Mucosa of descending colon (tissue), 3 donors: ENCODE measurements around the gene NLRP14. TPM values are rescaled to one million over a fixed set of nuclear protein-coding genes. Genes with fewer than 3 reads are reported as not detected.
A peak's percentile ranks its signal among the peaks of the same experiment; 100 is the strongest.

Experiments used
- ATAC-seq: fragments of 200-7000 bp; cut with Tn5 transposase; one replicate; pipeline ENCODE4 v1.9.1; 2020; ENCODE audit warnings: mild to moderate bottlenecking, moderate library complexity
- DNase-seq, 3 donors: peaks; one replicate each; pipeline ENCODE4 v3.0.0-alpha.2; 2020
- H3K36me3 ChIP-seq: fragments of 200-600 bp; one replicate; pipeline ENCODE4 v1.8.0; 2021; ENCODE audit warnings: low read depth, mild to moderate bottlenecking
- H3K4me1 ChIP-seq: fragments of 200-600 bp; one replicate; pipeline ENCODE4 v1.8.0; 2021; ENCODE audit warnings: low read depth, mild to moderate bottlenecking
- H3K4me3 ChIP-seq: fragments of 200-600 bp; one replicate; pipeline ENCODE4 v1.8.0; 2021; ENCODE audit warnings: mild to moderate bottlenecking
- H3K9me3 ChIP-seq: fragments of 200-600 bp; one replicate; pipeline ENCODE4 v1.8.0; 2021; ENCODE audit warnings: mild to moderate bottlenecking
- intact Hi-C, 2 donors: fragments of 100-400 bp; cut with DNase I in 1 of 2; cut with micrococcal nuclease in 1 of 2; formaldehyde crosslinking; loops; one replicate each; pipeline versions ENCODE4 v1.11.0 to v1.11.1; 2022; cut with DNase I, micrococcal nuclease
- long read RNA-seq, 2 donors: library from polyadenylated mRNA; unstranded; transcript quantifications; one replicate each; pipeline ENCODE4 v2.0.0, GENCODE V29; 2019 to 2021
- total RNA-seq, 3 donors: library from RNA; stranded (reverse); fragmentation: NEBNext Ultra II Directional in 2 of 3; extraction: Animal tissue kit (Norgen Biotek cat#: 25700) in 2 of 3; gene quantifications; one replicate each; pipeline versions ENCODE4 v1.2.1 to v1.2.4, GENCODE V29; 2021 to 2023
- TF ChIP-seq, protein P1 (sequence below): fragments of 200-600 bp; IDR thresholded peaks from one replicate; pipeline ENCODE4 v1.8.0; 2022; ENCODE audit warnings: antibody characterized with exemption, mild to moderate bottlenecking
- donor health status: DM: no; HTN: no; CAD: no; lungs with moderate emphysema.
- donor health status: DM: no; HTN: no; CAD: no.
- donor health status: DM: no; HTN: yes; CAD: no.

Gene NLRP14, protein sequence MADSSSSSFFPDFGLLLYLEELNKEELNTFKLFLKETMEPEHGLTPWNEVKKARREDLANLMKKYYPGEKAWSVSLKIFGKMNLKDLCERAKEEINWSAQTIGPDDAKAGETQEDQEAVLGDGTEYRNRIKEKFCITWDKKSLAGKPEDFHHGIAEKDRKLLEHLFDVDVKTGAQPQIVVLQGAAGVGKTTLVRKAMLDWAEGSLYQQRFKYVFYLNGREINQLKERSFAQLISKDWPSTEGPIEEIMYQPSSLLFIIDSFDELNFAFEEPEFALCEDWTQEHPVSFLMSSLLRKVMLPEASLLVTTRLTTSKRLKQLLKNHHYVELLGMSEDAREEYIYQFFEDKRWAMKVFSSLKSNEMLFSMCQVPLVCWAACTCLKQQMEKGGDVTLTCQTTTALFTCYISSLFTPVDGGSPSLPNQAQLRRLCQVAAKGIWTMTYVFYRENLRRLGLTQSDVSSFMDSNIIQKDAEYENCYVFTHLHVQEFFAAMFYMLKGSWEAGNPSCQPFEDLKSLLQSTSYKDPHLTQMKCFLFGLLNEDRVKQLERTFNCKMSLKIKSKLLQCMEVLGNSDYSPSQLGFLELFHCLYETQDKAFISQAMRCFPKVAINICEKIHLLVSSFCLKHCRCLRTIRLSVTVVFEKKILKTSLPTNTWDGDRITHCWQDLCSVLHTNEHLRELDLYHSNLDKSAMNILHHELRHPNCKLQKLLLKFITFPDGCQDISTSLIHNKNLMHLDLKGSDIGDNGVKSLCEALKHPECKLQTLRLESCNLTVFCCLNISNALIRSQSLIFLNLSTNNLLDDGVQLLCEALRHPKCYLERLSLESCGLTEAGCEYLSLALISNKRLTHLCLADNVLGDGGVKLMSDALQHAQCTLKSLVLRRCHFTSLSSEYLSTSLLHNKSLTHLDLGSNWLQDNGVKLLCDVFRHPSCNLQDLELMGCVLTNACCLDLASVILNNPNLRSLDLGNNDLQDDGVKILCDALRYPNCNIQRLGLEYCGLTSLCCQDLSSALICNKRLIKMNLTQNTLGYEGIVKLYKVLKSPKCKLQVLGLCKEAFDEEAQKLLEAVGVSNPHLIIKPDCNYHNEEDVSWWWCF
- under 1 TPM; 0.17 to 0.25 (median 0.24) TPM for total RNA-seq
- long read RNA-seq, donor 1, partial matches to known transcripts: 1 of 1 reads
- long read RNA-seq, donor 1, other reads (novel, unspliced or antisense): 0 of 1 reads
- long read RNA-seq, donor 2: 0 reads

DNA sequence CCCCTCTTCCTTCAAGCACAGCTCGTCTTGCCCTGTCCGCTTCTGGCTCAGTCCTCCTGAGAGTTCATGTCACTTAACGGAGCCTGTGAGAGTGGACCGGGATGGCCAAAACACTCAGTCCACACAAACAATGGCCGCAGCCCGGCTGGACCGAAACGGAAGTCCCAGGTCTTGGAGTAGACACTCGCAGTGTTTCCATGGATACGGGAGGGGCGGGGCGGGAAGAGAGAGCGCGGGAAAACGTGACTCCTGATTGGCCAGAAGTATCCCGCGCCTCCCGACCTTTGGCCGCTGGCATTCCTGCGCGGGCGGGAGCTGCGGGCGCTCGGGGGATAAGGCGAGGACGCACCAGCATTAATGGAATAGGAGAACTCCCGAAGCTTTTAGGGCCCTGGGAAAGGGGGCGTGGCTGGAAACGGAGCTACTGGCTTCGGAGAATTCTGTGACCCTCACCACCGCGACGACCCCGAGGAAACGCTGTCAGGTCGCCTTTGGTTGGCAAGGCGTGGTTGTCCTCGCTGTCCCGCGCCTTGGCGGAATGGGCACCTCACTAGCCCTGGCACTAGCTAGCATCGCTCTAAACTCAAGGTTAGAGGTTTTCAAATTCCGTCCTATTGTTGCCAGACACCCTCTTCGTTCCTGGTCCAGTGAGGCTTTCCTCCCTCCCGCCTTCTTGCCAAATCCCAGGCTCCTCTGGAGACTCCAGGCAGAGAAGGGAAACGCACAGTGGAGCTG, at the start of gene NLRP14, which contains the start of gene ZNF214:
Gene NLRP14 (plus strand): TSS at position 297 of the 735 bp plus-strand sequence. CDS start 18,108 bp downstream, outside the sequence.
Gene ZNF214 (minus strand): TSS at position 164 of the 735 bp plus-strand sequence. CDS start 17,511 bp downstream, outside the sequence.
- Histone ChIP-seq H3K9me3 (no peaks in the 10 kb centered on the region), H3K4me3 (peak within 1 kb of the TSS; percentile 38), H3K4me1 (no peaks in the 10 kb centered on the region), H3K36me3 (no peaks in the 10 kb centered on the region)
- intact Hi-C loops: no loop called here
- peak; percentile 93 to 99 (median 95) for DNase-seq
- TF ChIP-seq, protein P1, sequence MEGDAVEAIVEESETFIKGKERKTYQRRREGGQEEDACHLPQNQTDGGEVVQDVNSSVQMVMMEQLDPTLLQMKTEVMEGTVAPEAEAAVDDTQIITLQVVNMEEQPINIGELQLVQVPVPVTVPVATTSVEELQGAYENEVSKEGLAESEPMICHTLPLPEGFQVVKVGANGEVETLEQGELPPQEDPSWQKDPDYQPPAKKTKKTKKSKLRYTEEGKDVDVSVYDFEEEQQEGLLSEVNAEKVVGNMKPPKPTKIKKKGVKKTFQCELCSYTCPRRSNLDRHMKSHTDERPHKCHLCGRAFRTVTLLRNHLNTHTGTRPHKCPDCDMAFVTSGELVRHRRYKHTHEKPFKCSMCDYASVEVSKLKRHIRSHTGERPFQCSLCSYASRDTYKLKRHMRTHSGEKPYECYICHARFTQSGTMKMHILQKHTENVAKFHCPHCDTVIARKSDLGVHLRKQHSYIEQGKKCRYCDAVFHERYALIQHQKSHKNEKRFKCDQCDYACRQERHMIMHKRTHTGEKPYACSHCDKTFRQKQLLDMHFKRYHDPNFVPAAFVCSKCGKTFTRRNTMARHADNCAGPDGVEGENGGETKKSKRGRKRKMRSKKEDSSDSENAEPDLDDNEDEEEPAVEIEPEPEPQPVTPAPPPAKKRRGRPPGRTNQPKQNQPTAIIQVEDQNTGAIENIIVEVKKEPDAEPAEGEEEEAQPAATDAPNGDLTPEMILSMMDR: no peak
- ATAC-seq: peak; percentile 99

DNA sequence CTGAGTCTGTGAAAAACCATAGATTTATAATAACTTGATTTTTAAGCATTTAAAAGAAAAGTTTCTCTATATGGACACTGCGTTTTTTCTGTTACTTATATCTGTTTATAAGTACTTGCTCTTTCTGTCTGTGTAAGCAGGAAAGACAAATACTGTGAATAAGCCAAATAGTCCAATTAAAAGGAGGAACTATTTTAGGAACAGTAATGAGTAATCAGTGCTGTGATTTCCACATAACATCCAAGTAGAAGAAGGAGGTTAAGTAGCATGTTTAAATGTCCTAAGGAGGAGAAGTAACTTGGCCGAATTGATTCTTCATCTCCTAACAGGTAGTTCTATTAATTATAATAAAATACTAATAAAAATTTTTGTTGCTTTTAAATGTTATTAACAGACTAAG, 40.9 kb upstream of the NLRP14 start:
- DNase-seq: no peak
- no peak for ATAC-seq
- TF ChIP-seq, protein P1: no peak
- Histone ChIP-seq H3K9me3 (no peaks in the 10 kb centered on the region), H3K4me1 (no peaks in the 10 kb centered on the region), H3K36me3 (no peaks in the 10 kb centered on the region), H3K4me3 (no peak overlapping the region)
- intact Hi-C loops: no loop called here

DNA sequence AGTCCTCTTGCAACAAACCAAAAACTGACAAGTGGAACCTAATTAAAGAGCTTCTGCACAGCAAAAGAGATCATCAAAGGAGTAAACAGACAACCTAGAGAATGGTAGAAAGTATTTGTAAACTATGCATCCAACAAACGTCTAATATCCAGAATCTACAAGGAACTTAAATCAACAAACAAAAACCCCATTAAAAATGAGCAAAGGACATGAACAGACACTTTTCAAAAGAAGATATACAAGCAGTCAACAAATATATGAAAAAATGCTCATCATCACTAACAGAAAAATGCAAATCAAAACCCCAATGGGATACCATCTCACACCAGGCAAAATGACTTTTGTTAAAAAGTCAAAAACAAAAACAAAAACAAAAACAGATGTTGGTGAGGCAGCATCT, 33.8 kb upstream of the NLRP14 start:
- no peaks in the 10 kb centered on the region for H3K9me3 ChIP-seq
- no peaks in the 10 kb centered on the region for H3K4me1 ChIP-seq
- no peak for DNase-seq
- ATAC-seq: no peak
- no peak overlapping the region for H3K4me3 ChIP-seq
- intact Hi-C loops: no loop called here
- TF ChIP-seq, protein P1: no peak
- H3K36me3 ChIP-seq: no peaks in the 10 kb centered on the region

DNA sequence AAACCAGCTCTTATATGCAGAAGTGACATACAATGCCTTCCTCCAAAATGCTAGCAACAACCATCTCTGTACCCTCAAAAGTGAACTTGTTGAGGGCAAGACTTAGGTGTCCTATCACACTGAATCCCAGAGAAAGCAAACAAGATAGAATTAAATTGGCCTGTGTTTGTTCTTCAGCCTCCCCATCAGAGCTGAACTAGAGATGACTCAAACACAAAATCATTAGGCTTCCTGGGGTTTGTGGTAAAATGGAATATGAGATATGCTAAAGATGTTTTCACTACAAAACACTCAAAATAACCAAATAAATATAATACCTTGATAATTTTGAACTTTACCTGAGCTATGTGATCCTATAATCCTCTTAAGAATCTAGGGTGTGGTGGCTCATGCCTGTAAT, 31.8 kb upstream of the NLRP14 start:
- no peak for ATAC-seq
- H3K9me3 ChIP-seq: no peaks in the 10 kb centered on the region
- no peaks in the 10 kb centered on the region for H3K4me1 ChIP-seq
- H3K4me3 ChIP-seq: no peak overlapping the region
- intact Hi-C loops: no loop called here
- DNase-seq: no peak
- TF ChIP-seq, protein P1: no peak
- H3K36me3 ChIP-seq: no peaks in the 10 kb centered on the region

DNA sequence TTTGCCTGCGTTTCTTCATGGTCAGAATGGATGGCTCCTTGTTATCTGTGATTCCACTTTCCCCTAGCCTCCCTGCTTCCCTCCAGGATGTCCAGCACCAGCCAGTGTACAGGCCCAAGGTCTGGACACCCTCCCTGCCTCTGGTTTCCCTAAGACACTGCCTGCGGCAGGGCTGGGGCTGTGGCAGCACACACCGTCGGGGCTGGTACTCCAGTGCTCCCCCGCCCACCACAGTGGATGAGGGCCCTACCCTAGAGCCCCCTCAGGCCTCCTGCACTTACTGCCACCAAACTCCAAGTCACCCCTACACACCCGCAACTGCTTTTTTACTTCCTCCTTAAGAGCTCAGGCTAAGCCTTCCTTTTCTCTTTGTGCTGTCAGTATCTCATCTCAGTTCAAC, 29.1 kb upstream of the NLRP14 start:
- no peaks in the 10 kb centered on the region for H3K9me3 ChIP-seq
- TF ChIP-seq, protein P1: no peak
- H3K36me3 ChIP-seq: no peaks in the 10 kb centered on the region
- no peak overlapping the region for H3K4me3 ChIP-seq
- no peak for ATAC-seq
- H3K4me1 ChIP-seq: no peaks in the 10 kb centered on the region
- no peak for DNase-seq
- intact Hi-C loops: no loop called here
